SK-N-SH (cell line): ENCODE results near the gene MILR1.

Experiments
- CHD2 ChIP-seq: fragments of 150-350 bp; IDR thresholded peaks from 2 replicates; pipeline ENCODE4 v1.6.1; 2018; ENCODE audit warnings: low read length; ENCODE audit not compliant: partially characterized antibody
- EP300 ChIP-seq, 2 experiments: IDR thresholded peaks; 2 replicates each; pipeline versions ENCODE4 v1.4.0 to v1.6.1; 2012; ENCODE audit warnings: borderline replicate concordance in 1 of 2, low read depth in 1 of 2, low read length in 1 of 2
- RAD21 ChIP-seq: IDR thresholded peaks from 2 replicates; pipeline ENCODE4 v1.6.1; 2012; ENCODE audit warnings: mild to moderate bottlenecking, low read length
- SMC3 ChIP-seq: IDR thresholded peaks from 2 replicates; pipeline ENCODE4 v1.6.1; 2012; ENCODE audit warnings: low read depth, low read length, improper control_type of control experiment
- TAF1 ChIP-seq: IDR thresholded peaks from 2 replicates; pipeline ENCODE4 v1.6.1; 2012; ENCODE audit warnings: low read depth, mild to moderate bottlenecking, low read length, moderate library complexity, borderline replicate concordance
- TF ChIP-seq, protein P1 (sequence below): fragments of 200-600 bp; sonication (generic); IDR thresholded peaks from 2 replicates; pipeline ENCODE4 v1.6.1; 2017; ENCODE audit warnings: antibody characterized with exemption, mild to moderate bottlenecking, moderate library complexity
- TF ChIP-seq, protein P2 (sequence below): IDR thresholded peaks from 2 replicates; pipeline ENCODE4 v1.4.0; 2012; ENCODE audit warnings: low read depth, borderline replicate concordance

DNA sequence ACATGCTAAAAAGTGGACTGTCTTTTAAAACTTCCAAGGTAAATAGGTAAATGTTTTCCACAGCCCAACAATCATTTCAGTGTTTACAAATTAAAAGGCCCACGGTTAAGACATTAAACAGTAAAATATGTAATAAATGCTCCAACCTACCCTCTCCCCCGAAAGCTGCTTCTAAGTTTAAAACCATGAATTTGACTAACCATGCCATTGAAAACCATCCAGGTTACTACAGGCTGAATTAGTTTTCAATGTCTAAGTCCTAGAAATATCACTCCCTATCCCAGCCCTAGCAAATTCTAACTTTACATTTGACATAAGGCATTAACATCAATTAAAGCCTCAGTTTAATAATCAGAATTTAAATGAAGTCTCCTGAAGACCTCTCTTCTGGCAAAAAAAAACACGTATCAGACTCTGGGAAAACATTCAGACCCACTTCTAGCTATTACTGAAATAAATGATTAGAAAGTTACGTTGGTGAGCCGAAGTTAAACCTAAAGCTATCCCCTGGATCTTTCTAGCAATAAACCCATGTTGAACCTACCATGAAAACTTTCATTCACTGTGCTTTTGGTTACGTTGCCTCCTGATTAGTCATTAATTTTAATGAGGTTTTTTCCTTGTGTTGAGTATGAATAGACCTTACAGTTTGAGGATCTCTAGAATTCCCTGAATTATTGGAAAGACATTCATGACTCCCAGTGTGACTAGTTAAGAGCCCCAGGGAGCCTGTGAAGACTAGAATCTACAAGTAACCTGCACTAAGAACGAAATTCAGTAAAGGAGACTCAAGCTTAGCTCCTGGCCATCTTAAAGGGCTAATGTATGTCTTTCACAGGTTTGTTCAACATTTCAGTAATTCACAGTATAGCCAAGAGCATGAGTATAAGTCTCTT is 49.6 kb downstream of the MILR1 start:
- TF ChIP-seq, protein P1, sequence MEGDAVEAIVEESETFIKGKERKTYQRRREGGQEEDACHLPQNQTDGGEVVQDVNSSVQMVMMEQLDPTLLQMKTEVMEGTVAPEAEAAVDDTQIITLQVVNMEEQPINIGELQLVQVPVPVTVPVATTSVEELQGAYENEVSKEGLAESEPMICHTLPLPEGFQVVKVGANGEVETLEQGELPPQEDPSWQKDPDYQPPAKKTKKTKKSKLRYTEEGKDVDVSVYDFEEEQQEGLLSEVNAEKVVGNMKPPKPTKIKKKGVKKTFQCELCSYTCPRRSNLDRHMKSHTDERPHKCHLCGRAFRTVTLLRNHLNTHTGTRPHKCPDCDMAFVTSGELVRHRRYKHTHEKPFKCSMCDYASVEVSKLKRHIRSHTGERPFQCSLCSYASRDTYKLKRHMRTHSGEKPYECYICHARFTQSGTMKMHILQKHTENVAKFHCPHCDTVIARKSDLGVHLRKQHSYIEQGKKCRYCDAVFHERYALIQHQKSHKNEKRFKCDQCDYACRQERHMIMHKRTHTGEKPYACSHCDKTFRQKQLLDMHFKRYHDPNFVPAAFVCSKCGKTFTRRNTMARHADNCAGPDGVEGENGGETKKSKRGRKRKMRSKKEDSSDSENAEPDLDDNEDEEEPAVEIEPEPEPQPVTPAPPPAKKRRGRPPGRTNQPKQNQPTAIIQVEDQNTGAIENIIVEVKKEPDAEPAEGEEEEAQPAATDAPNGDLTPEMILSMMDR: no peak
- no peak for TF ChIP-seq CHD2
- TF ChIP-seq RAD21: no peak
- TF ChIP-seq TAF1: no peak
- no peak for TF ChIP-seq EP300 (IDR thresholded peaks at IDR 0.05; ENCODE audit: borderline replicate concordance in 1 of 2, low read depth in 1 of 2, low read length in 1 of 2)
- no peak for TF ChIP-seq SMC3
- TF ChIP-seq, protein P2, sequence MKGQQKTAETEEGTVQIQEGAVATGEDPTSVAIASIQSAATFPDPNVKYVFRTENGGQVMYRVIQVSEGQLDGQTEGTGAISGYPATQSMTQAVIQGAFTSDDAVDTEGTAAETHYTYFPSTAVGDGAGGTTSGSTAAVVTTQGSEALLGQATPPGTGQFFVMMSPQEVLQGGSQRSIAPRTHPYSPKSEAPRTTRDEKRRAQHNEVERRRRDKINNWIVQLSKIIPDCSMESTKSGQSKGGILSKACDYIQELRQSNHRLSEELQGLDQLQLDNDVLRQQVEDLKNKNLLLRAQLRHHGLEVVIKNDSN: no peak
